ENCODE data around the gene NCR1.
"Not testable (repeated sequence)": the region's sequence is repeated elsewhere in the genome, so short reads cannot be mapped to it uniquely, and the experiment has no call there.

NCR1 gene

DNA sequence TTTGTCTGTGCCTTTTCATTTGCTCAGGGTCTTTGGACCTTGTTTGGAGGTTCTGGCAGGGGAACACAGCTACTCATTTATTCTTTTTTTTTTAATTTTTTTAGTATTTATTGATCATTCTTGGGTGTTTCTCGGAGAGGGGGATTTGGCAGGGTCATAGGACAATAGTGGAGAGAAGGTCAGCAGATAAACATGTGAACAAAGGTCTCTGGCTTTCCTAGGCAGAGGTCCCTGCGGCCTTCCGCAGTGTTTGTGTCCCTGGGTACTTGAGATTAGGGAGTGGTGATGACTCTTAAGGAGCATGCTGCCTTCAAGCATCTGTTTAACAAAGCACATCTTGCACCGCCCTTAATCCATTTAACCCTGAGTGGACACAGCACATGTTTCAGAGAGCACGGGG is 2.0 kb downstream of the NCR1 start:
- DNase-seq (ENCODE audit: low read depth) = not testable (repeated sequence)

DNA sequence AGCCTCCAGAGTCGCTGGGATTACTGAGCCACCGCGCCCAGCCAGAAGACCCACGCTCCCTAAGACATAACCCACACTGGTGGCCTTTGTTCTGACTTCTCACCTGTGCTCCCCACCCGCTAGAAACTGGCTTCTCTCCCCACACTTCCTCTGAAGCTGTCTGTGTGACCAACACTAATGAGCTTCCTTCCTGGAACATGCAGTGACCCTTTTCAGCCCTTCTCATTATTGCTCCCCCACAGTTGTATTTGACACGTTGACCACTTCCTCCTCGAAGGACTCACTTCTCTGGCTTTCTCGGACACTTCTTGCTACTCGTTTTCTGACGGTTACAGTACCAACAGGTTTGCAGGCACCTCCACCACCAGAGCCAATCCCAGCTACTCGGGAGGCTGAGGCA is 10.9 kb downstream of the NCR1 start:
- DNase-seq (ENCODE audit: low read depth) = no peak

DNA sequence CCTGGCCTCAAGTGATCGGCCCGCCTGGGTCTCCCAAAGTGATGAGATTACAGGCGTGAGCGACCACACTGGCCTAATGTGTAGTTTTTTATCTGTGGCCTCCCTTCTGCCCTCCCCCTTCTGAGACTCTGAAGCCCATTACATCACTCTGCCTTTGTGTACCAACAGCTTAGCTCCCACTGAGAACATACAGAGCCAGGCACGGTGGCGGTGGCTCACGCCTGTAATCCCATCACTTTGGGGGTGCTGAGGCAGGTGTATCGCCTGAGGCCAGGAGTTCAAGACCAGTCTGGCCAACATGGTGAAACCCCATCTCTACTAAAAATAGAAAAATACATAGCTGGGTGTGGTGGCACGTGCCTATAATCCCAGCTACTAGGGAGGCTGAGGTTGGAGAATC is 12.6 kb downstream of the NCR1 start:
- no peak for DNase-seq (ENCODE audit: low read depth)

DNA sequence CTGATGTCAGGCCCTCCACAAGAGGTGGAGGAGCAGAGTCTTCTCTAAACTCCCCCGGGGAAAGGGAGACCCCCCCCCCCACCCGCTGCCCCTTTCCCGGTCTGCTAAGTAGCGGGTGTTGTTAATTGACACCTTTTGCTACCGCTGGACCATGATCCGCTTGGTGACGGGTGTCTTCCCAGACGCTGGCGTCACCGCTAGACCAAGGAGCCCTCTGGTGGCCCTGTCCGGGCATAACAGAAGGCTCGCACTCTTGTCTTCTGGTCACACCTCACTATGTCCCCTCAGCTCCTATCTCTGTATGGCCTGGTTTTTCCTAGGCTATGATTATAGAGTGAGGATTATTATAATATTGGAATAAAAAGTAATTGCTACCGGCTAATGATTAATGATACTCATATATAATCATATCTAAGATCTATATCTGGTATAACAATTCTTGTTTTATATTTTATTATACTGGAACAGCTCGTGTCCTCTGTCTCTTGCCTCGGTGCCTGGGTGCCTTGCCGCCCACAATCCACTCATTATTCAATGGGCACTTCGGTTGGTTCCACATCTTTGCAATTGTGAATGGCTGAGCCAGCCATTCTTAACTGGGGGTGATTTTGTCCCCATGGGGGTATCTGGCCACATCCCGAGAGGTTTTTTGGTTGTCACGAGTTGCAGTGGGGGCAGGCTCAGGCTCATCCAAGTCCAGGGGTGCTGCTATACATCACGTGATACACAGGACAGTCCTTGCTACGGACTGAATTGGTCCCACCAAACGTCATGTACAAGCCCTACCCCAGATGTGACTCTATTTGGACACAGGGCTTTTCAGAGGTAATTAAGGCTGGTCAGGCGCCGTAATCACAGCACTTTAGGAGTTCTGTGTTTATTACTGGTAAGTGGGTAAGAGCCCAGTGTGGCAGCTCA is 14.0 kb downstream of the NCR1 start:
- not testable (repeated sequence) for DNase-seq (ENCODE audit: low read depth)

DNA sequence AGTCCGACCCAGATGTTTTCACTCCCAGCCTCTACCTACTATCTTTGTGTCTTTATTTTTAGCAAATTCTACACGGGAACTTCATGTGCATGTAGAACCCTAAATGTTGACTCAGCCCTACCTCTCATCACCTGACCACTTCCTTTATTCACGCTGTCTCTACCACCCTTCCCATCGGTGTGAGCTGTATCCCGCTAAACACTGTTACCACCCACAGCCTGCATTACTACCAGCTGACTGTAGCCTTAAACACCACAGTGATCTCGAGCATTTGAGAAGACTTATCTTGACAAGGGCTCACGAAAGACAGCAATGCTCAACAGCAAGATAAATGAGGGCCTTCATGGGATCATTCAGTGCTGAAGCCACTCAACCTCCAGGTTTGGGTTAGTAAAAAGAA is 15.1 kb downstream of the NCR1 start:
- no peak for DNase-seq (ENCODE audit: low read depth)

DNA sequence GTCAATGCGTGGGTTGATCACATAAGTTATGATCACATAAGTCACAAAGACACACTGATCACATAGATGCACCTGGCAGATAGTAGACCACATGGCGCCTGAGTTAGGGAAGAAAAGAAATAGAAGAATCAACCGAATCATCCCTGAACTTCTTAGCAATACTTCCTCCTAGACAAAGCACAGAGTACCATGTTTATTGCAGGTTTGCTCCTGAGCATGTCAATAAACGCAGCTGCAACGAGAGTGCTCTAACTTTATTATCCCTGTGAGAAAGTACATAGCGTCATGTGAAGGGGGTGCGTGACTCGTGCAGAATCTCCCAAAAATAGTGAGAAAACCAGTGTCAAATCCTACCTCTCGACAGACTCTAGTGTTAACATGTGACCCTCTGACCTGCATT is 17.3 kb downstream of the NCR1 start:
- no peak for DNase-seq (ENCODE audit: low read depth)

DNA sequence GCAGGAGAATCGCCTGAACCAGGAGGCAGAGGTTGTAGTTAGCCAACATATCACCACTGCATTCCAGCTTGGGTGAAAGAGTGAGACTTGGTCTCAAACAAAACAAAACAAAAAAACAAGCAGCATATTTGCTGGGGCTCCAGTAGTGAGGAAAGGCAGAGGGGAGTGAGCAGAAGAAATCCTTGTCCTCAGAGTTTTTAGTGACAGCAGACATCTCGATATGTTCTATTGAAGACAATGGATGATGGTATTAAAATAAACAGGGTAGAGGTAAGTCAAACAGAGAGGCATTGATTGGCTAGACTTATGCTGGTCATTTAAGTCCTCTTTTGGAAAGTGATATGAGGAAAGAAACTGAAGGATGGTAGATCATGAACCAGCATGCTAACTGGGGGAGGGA is 22.4 kb downstream of the NCR1 start:
- DNase-seq (ENCODE audit: low read depth) = no peak

DNA sequence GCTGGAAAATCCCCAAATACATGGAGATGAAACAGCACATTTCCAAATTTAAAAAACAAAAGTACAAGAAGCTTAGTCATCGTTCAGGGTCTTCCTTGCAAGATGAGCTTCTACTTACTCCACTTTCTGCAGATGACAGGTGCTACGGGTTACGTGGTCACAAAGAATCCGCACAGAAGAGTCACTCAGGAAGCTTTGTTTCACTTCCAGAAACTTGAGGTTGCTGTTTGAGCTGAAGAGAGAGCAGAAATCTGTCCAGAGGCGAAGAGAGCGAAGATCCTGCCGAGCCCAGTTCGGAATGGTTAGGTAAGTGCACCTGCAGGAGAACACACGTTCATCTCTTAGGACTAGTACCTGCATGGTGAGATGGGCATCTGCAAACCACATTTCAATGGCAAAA is 32.0 kb downstream of the NCR1 start:
- DNase-seq (ENCODE audit: low read depth) = no peak

DNA sequence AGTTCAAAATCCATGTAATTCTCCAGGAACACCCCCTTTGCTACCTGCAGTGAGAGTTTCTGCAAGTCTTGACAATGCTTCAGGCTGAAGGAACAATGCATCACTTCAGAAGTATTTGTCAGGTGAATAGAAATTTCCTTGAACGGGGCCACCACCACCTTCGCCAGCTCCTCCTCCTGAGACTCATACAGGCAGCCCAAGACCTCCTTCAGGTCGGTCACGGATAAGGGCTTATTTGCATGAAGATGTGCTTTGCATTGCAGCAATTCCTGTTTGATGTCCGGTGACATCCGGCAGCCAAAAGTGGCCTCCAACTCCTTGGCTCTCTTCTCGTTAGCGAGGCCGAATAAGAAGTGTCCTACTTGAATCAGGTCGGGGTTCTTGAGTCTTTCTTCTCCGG is 33.0 kb downstream of the NCR1 start:
- no peak for DNase-seq (ENCODE audit: low read depth)

DNA sequence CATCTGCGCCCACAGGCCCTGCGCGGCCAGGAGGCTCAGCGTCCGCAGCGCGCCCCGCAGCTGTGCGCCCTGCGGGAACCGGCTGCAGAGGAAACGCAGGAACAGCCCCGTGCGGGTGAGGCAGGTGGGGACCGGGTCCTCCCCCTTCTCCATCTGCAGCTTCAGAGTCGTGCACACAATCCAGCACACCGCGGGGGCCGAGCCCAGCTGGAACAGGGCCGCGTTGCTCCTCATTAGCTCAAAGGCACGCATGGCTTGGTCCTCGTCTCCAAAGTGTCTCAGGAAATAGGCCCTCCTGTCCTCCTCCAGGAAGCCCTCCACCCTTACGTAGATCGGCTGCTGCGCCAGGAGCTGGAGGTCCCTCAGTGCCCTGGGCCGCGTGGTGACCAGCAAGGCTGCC is 33.6 kb downstream of the NCR1 start:
- not testable (repeated sequence) for DNase-seq (ENCODE audit: low read depth)

DNA sequence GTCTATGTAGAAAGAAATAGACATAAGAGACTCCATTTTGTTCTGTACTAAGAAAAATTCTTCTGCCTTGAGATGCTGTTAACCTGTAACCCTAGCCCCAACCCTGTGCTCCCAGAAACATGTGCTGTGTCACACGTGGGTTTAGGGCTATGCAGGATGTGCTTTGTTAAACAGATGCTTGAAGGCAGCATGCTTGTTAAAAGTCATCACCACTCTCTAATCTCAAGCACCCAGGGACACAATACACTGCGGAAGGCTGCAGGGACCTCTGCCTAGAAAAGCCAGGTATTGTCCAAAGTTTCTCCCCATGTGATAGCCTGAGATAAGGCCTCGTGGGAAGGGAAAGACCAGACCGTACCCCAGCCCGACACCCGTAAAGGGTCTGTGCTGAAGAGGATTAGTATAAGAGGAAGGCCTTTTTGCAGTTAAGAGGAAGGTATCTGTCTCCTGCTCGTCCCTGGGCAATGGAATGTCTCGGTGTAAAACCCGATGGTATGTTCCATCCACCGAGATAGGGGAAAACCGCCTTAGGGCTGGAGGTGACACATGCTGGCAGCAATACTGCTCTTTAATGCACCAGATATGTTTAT is 37.9 kb downstream of the NCR1 start:
- not testable (repeated sequence) for DNase-seq (ENCODE audit: low read depth)

DNA sequence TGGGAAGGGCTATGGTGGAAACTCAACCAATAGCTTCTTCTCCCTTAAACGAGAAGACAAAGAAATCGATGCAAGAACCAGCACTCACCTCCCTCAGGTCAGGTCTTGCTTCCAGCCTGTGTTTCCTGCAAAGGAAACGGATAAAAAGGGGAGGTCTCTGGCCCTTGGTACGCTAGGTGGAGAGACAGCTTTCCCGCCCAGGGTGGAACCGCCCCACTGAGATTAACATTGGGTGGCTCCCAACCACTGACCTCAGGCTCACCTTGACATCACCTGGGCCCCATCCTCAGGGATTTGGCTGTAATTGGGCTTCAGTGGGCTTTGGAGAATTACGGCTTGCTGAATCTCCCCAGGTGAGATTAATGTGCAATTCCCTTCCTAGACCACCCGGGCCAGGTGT is 41.4 kb downstream of the NCR1 start, which contains the start of gene NLRP7:
TSS of gene NLRP7 (minus strand) at position 150 of the 400 bp plus-strand sequence.
- no peak for DNase-seq (ENCODE audit: low read depth)

DNA sequence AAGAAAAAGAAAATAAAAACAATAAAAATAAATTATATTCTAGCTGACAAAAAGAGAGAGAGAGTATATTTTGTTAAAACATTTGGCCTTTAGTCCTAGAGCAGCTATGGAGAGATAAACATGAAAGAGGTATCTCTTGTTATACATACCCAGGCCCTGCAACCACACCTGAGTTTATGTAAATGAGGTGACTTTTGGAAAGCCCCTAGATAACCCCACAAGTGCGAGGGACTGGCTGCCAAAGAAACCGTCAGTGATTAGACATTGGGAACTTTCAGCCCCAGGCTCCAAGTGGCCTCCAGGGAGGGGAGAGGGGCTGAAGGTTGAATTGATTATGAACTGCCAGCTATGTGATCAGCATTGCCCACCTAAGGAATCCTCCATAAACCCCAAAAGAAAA is 43.5 kb downstream of the NCR1 start:
- DNase-seq (ENCODE audit: low read depth) = no peak

DNA sequence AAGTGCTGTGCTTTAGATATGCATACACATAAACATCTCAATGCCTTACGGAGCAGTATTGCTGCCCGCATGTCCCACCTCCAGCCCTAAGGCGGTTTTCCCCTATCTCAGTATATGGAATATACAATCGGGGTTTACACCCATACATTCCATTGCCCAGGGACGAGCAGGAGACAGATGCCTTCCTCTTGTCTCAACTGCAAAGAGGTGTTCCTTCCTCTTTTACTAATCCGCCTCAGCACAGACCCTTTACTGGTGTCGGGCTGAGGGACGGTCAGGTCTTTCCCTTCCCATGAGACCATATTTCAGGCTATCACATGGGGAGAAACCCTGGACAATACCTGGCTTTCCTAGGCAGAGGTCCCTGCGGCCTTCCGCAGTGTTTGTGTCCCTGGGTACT is 44.6 kb downstream of the NCR1 start:
- not testable (repeated sequence) for DNase-seq (ENCODE audit: low read depth)

DNA sequence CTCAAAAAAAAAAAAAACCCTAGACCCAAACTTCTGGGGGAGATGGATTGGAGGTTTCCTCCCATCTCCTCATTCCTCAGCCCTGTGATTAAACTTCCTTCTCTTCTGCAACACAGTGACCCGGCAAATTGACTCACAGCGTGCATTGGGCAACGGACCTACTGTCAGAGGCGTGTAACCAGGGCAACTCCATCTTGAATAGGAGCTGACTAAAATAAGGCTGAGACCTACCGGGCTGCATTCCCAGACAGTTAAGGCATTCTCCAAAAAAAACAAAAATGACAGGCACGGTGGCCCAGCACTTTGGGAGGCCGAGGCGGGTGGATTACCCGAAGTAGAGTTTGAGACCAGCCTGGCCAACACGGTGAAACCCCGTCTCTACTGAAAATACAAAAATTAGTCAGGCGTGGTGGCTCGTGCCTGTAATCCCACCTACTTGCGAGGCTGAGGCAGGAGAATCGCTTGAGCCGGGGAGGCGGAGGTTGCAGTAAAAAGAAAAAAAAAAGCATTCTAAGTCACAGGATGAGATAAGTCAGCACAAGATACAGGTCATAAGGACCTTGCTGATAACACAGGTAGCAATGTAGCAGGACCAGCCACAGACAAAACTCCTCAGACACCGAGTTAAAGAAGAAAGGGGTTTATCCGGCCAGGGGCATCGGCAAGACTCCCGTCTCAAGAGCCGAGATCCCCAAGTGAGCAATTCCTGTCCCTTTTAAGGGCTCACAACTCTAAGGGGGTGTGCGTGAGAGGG is 46.8 kb downstream of the NCR1 start:
- DNase-seq (ENCODE audit: low read depth) = no peak

DNA sequence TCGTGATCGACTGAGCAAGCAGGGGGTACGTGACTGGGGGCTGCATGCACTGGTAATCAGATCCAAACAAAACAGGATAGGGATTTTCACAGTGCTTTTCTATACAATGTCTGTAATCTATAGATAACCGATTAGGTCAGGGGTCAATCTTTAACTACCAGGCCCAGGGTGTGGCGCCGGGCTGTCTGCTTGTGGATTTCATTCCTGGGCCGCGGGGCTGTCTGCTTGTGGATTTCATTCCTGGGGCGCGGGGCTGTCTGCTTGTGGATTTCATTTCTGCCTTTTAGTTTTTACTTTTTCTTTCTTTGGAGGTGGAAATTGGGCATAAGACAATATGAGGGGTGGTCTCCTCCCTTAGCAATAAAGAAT is 47.4 kb downstream of the NCR1 start:
- DNase-seq (ENCODE audit: low read depth) = not testable (repeated sequence)

DNA sequence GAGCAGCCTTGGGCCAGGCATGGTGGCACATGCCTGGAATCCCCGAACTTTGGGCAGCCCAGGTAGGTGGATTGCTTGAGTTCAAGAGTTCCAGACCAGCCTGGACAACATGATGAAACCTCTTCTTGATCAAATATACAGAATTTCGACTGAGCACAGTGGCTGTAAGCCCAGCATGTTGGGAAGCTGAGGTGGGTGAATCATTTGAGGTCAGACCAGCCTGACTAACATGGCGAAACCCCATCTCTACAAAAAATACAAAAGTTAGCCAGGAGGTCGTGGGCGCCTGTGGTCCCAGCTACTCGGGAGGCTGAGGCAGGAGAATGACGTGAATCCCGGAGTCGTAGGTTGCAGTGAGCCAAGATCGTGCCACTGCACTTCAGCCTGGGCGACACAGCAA is 49.4 kb downstream of the NCR1 start:
- no peak for DNase-seq (ENCODE audit: low read depth)

DNA sequence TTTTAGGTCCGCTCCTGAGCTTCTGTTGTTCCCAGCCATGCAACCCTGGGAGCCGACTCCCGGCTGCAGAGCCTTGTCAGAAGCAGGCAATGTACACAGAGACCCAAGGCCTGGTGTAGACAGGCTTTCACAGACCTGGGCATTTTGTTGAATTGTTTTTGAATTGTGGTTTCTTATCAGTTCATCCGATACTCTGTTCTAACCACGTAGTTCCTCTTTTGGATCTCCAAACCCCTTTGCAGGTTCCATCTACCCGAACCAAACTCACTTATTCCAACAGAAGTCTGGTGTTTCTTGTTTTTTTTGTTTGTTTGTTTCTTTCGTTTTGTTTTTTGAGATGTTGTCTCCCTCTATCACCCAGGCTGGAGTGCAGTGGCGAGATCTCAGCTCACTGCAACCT is 53.9 kb downstream of the NCR1 start:
- no peak for DNase-seq (ENCODE audit: low read depth)
